Activated CD8-positive, alpha-beta memory T cell treated with anti-CD3 and anti-CD28 coated beads for 48 hours (primary cell): ENCODE data around the gene HSF5.

ENCODE experiments used
- DNase-seq, 3 experiments: peaks; one replicate each; pipeline ENCODE4 v3.0.0-alpha.2; 2020; ENCODE audit warnings: low read depth in 2 of 3, low spot score in 2 of 3

Gene HSF5, protein sequence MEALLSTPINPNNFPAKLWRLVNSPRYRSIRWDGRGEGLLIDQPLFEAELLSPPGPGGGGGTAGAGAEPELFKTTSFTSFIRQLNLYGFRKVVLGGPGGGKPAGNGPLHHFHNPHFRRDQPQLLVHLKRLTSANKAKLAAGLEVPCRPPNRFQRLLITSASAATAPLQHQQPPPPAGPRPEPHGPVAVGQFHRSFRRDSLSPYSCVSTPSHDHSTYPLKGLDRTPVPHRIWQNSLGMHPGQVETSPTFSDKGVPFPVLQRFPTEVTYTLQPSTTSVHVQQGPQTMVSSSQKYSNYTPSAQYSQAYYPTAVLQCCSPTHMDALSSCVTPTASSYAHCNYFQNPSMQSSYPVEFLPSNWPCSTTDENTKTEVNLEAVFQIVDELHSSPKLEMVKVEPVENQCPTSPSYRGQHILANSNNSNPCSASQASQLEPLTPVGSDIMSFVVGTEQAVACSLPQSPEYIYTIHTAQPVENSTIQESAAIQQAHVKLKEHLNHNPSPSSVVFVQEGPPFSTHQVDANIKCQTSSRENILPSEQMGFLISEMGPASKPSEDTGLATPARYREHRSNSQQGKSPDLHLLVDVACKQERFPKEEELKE

GRCh38 chr17:58487589-58488427 is at the start of gene HSF5:
TSS of gene HSF5 (minus strand) at chr17:58488408. CDS start at chr17:58488274, 134 bp downstream.
- peak; percentile 39 to 63 (median 56) for DNase-seq

- DNase-seq: no peak
Measured at GRCh38 chr17:58537266-58537665, 49.1 kb upstream of the HSF5 start.

GRCh38 chr17:58536542-58536941 is 48.3 kb upstream of the HSF5 start:
- DNase-seq: no peak

GRCh38 chr17:58535431-58535830 is 47.2 kb upstream of the HSF5 start:
- no peak for DNase-seq

DNA sequence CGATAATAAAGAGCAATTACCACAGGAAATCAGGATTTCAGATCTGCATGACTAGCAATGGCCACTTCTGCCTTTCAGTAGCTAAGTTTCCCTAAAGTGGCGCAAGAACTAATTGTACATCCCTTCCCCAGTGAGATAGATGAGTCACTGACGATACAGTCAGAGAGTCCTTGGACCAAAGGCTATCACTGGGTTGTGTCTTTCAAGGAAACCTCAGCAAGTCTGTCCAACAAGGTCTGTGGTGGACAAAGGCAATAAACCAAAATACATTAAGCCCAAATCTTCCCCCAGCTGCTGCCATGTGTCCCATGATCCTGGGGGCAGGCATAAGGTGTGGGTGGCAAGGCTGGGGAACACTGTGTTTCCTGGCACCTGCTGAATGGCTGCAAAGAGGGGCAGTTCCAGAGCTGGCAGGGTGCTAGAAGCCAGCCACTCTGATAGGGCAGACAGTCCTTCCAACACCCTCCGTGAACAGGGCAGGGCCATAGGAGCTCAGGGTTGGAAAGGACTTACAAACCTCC is 46.8 kb upstream of the HSF5 start:
- no peak for DNase-seq

DNA sequence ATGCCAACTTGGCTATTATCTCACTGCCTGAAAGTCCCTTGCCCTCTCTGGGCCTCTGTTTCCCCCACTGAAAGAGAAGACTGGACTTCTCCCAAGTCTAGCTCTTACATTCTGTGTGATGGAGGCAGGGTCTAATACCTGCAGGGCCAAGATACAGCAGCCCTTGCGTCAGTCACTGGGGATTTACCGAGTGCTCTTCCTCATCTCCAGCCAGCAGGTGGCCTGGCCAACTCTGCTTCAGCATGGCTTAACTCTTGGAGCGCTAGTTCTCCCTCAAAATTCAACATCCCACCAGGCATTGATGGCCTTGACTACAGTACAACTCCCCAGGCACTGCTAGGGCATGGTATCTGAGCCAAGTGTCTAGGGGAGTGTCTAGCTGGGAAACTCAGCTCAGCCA is 46.1 kb upstream of the HSF5 start:
- DNase-seq: no peak

DNA sequence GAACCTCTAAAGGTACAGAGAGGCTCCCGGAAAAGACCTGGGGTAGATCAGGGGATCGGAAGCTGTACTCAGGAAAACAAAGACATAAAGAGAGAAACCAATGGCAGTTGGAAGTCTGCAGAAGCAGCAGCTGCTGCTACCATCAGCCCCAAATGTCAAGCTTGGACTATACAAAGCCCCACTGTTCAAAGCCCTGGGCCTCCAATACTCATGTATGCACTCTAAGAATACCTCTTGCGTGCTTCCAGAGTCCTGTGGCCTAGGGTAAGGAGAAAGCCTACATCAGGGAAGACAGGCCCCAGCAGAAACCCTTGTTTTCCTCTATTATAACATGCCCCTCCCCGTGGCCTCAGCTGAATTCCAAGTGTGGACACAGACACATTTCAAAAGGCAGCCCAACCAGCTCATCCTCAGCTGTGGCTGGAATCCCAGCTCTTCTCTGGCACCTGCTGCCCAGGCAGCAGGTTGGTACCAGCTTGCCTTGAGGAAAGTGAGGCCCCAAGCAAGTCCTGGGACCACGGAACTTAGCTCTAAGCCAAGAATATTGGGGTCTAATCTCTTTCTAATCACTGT is 45.5 kb upstream of the HSF5 start:
- DNase-seq: no peak

DNA sequence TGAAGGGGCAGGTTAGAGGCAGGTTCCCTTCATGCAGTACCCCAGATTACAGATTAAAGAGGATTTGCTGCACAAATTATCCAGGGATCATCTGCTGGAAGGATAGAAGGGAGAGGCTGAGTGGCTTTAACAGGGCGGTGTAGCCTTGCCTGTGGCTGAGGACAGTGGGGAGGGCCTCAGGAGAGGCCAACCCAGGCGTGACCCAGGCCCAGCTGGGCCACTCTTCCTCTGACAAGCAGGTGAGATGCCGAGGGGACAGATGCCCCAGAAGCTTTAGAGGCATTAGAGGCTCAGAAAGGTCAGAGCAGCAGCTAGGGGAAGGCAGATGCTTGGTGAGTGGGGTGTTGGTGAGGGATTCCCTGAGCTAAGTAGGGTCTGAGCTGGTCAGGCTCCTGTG is 44.3 kb upstream of the HSF5 start:
- DNase-seq: no peak

- DNase-seq: no peak
Measured at GRCh38 chr17:58531661-58532554, 43.7 kb upstream of the HSF5 start.

- DNase-seq: no peak
Measured at GRCh38 chr17:58531122-58531521, 42.9 kb upstream of the HSF5 start.

DNA sequence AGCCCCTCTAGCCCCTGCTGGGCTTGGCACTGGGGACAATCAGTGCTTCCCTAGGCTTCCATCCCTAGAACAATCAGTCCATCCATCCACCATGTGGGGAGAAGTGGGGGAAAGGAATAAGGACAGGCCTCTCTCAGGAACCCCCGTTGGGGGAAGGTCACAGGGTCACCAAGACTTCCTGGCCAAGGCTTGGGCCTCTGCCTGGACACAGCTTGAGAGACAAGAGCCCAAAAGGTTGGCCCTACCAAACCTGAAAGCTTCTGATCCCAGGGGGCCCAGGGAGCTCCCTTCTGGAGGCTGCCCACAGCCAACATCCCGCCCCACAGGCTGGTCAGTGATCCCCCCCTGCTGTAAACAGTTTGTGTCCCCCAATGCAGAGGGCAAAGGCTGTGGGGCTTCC is 42.4 kb upstream of the HSF5 start:
- DNase-seq: no peak

DNA sequence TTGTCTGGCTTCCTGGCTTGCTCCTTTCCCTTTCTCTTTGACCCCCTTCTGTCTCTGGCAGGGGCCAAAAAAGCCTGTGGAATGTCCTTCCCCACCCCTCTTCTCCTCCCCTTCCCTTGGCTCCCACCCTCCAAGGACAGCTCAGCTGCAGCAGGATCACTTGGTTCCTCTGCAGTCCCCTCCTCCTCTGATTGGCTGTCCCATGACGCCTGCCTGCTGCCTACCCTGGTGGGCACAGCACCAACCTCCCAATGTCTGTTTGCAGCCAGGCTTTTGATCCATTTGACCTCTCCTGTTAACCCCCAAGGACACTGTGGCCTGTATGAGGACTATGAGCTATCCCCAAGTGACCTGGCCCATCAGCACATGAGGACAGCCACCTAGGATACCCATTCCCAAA is 41.1 kb upstream of the HSF5 start:
- DNase-seq: no peak

DNA sequence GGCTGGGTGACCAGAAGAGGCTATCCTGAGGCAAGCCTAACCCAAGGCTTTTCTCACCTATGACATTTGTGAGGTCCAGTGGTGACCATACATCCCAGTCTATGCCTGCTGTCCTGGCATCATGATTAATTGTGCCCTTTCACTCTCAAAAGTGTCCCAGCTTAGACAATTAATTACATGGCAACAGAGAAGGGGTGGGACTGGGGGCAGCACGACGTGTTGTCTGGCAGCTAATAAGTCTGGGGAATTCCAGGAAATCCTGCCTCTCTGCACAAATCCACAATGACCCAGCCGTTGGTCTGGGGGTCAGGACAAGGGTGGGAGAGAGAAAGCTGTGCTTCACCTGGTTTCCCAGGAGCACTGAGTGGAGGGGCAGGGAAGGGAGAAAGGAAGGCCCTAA is 40.2 kb upstream of the HSF5 start:
- DNase-seq: no peak

- no peak for DNase-seq
Measured at GRCh38 chr17:58527949-58528348, 39.7 kb upstream of the HSF5 start.

GRCh38 chr17:58527306-58527705 is 39.1 kb upstream of the HSF5 start:
- no peak for DNase-seq

DNA sequence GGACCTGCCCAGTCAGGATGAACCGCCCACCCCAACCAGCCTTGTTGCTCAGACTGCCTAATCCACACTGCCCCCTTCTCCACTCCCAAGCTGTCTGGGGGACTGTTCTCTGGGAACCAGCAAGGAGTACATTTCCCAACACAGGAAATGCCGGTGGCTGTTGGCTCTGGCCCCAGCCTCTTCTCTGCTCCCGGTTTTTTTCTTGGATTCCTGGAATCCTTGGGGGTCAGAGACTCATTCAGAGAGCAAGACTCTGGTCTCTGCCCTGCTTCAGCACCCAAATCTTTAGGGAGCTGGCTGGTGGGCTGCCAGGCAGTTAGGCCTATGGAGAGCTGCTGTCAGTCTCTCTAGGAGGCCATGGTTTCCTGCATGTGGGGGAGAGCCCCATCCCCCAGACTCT is 37.0 kb upstream of the HSF5 start:
- no peak for DNase-seq

GRCh38 chr17:58521680-58522079 is 33.5 kb upstream of the HSF5 start:
- no peak for DNase-seq

GRCh38 chr17:58520843-58521430 is 32.7 kb upstream of the HSF5 start:
- no peak for DNase-seq

DNA sequence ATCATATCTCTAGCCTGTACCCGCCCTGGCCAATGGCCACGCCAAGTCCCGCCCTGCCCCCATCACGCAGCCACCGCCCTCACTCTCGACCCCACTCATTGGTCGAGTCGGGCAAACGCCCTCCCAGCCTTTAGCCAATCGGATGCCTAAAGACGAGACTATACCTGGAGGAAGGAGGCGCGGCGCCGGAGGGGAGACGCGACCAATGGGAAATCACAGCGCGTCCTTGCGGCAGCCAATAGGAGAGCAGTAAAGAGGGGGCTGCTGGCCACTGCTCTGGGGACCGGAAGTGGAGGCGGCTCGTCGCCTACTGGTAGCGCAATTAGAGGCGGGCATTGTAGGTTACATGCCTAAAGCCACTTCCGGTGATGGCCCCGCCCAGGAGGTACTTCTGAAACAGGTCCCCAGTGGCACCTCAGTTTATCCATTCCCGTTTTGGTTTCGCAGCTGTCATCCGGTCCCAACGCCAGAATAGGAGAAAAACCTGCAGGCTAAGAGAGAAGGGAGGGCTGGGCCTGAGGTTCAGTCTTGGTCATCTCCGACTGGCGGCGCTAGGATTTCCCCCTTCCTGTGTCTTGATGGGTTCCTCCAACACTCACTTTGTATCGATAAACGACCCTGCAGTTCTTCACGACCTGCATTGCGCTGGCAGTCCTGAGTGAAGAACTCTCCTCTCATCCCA is 29.9 kb upstream of the HSF5 start:
- DNase-seq: peak; percentile 91 to 99 (median 93)
